HEK293 (cell line): ENCODE data around the gene COL25A1.

Experiments used
- CTCF ChIA-PET: fragments of 350-600 bp; formaldehyde crosslinking; extraction: SDS; loops from one replicate; lab custom pipeline; 2021; ENCODE audit warnings: antibody characterized with exemption; lab: Yijun Ruan, JAX
- POLR2A ChIA-PET: fragments of 300-600 bp; formaldehyde crosslinking; extraction: SDS; loops from one replicate; lab custom pipeline; 2020; ENCODE audit warnings: antibody characterized with exemption, inconsistent platforms; lab: Yijun Ruan, JAX
- H3K27ac ChIP-seq: fragments of 200-500 bp; sonication (Bioruptor generic); 2 replicates; pipeline ENCODE4 v1.5.1; 2014; ENCODE audit warnings: low read depth, low read length, control low read depth, inconsistent platforms; ENCODE audit errors: extremely low read depth
- H3K36me3 ChIP-seq, 2 experiments: fragments of 200-500 bp in 1 of 2; sonication (Bioruptor generic) in 1 of 2; 1 replicate in 1 of 2; 2 replicates in 1 of 2; pipeline ENCODE4 v1.5.1; 2014 to 2017; ENCODE audit warnings: inconsistent platforms in 2 of 2, low read length in 2 of 2; ENCODE audit not compliant: control insufficient read depth in 2 of 2, insufficient read depth in 1 of 2
- H3K4me1 ChIP-seq: fragments of 200-500 bp; sonication (Bioruptor generic); 2 replicates; pipeline ENCODE4 v1.5.1; 2014; ENCODE audit warnings: mild to moderate bottlenecking, low read length, inconsistent platforms; ENCODE audit not compliant: control insufficient read depth, insufficient read depth
- H3K4me3 ChIP-seq: 2 replicates; pipeline ENCODE4 v1.5.1; 2011; ENCODE audit warnings: low read depth, mild to moderate bottlenecking, control low read depth, low read length, moderate library complexity
- H3K9me3 ChIP-seq: fragments of 200-500 bp; sonication (Bioruptor generic); 2 replicates; pipeline ENCODE4 v1.5.1; 2014; ENCODE audit warnings: low read depth, low read length, inconsistent platforms; ENCODE audit not compliant: control insufficient read depth, insufficient read depth
- BCL11B ChIP-seq: fragments of 450-650 bp; formaldehyde crosslinking; IDR thresholded peaks from 2 replicates; pipeline ENCODE4 v1.5.1; 2016; ENCODE audit warnings: low read depth, missing biosample characterization, missing genetic modification characterization
- PBX3 ChIP-seq: sonication (generic); formaldehyde crosslinking; IDR thresholded peaks from 2 replicates; pipeline ENCODE4 v1.8.1; 2022; ENCODE audit warnings: mild to moderate bottlenecking, moderate library complexity, missing genetic modification reagents
- PRDM10 ChIP-seq: fragments of 450-650 bp; formaldehyde crosslinking; IDR thresholded peaks from 2 replicates; pipeline ENCODE4 v1.5.1; 2016; ENCODE audit warnings: missing biosample characterization, missing genetic modification characterization
- SALL2 ChIP-seq: fragments of 450-650 bp; formaldehyde crosslinking; IDR thresholded peaks from 2 replicates; pipeline ENCODE4 v1.5.0; 2017; ENCODE audit warnings: missing biosample characterization, mild to moderate bottlenecking, missing genetic modification characterization, borderline replicate concordance
- SCRT1 ChIP-seq: fragments of 450-650 bp; formaldehyde crosslinking; IDR thresholded peaks from 2 replicates; pipeline ENCODE4 v1.5.1; 2016; ENCODE audit warnings: missing biosample characterization, missing genetic modification characterization, borderline replicate concordance
- SP3 ChIP-seq: fragments of 450-650 bp; formaldehyde crosslinking; IDR thresholded peaks from 2 replicates; pipeline ENCODE4 v1.5.1; 2016; ENCODE audit warnings: missing biosample characterization, missing genetic modification characterization
- YY1 ChIP-seq: fragments of 450-650 bp; formaldehyde crosslinking; IDR thresholded peaks from 2 replicates; pipeline ENCODE4 v1.5.1; 2018; ENCODE audit warnings: missing biosample characterization, missing genetic modification characterization
- ZBTB17 ChIP-seq: fragments of 450-650 bp; formaldehyde crosslinking; IDR thresholded peaks from 2 replicates; pipeline ENCODE4 v1.5.1; 2016; ENCODE audit warnings: missing biosample characterization, missing genetic modification characterization
- ZBTB49 ChIP-seq: fragments of 450-650 bp; formaldehyde crosslinking; IDR thresholded peaks from 2 replicates; pipeline ENCODE4 v1.5.1; 2016; ENCODE audit warnings: missing biosample characterization, missing genetic modification characterization, low read depth
- ZBTB8A ChIP-seq: fragments of 450-650 bp; formaldehyde crosslinking; IDR thresholded peaks from 2 replicates; pipeline ENCODE4 v1.5.1; 2016; ENCODE audit warnings: missing biosample characterization, missing genetic modification characterization
- ZNF133 ChIP-seq: fragments of 450-650 bp; formaldehyde crosslinking; IDR thresholded peaks from 2 replicates; pipeline ENCODE4 v1.5.1; 2016; ENCODE audit warnings: missing biosample characterization, missing genetic modification characterization
- ZNF155 ChIP-seq: fragments of 450-650 bp; formaldehyde crosslinking; IDR thresholded peaks from 2 replicates; pipeline ENCODE4 v1.5.1; 2016; ENCODE audit warnings: missing biosample characterization, missing genetic modification characterization
- ZNF23 ChIP-seq: fragments of 450-650 bp; formaldehyde crosslinking; IDR thresholded peaks from 2 replicates; pipeline ENCODE4 v1.5.1; 2016; ENCODE audit warnings: missing biosample characterization, missing genetic modification characterization, borderline replicate concordance
- ZNF248 ChIP-seq: fragments of 450-650 bp; formaldehyde crosslinking; IDR thresholded peaks from 2 replicates; pipeline ENCODE4 v1.5.1; 2017; ENCODE audit warnings: missing biosample characterization, missing genetic modification characterization
- ZNF391 ChIP-seq: fragments of 450-650 bp; formaldehyde crosslinking; IDR thresholded peaks from 2 replicates; pipeline ENCODE4 v1.5.1; 2016; ENCODE audit warnings: low read depth, missing biosample characterization, missing genetic modification characterization, borderline replicate concordance
- ZNF416 ChIP-seq: fragments of 450-650 bp; formaldehyde crosslinking; IDR thresholded peaks from 2 replicates; pipeline ENCODE4 v1.5.1; 2016; ENCODE audit warnings: missing biosample characterization, missing genetic modification characterization
- ZNF423 ChIP-seq: fragments of 450-650 bp; formaldehyde crosslinking; IDR thresholded peaks from 2 replicates; pipeline ENCODE4 v1.5.1; 2016; ENCODE audit warnings: missing biosample characterization, missing genetic modification characterization
- ZNF580 ChIP-seq: fragments of 450-650 bp; formaldehyde crosslinking; IDR thresholded peaks from 2 replicates; pipeline ENCODE4 v1.5.1; 2016; ENCODE audit warnings: missing biosample characterization, missing genetic modification characterization
- ZNF610 ChIP-seq: fragments of 450-650 bp; formaldehyde crosslinking; IDR thresholded peaks from 2 replicates; pipeline ENCODE4 v1.5.1; 2016; ENCODE audit warnings: missing biosample characterization, missing genetic modification characterization, borderline replicate concordance
- ZNF645 ChIP-seq: fragments of 450-650 bp; formaldehyde crosslinking; IDR thresholded peaks from 2 replicates; pipeline ENCODE4; 2016; ENCODE audit warnings: missing biosample characterization, missing genetic modification characterization
- ZNF664 ChIP-seq: fragments of 450-650 bp; formaldehyde crosslinking; IDR thresholded peaks from 2 replicates; pipeline ENCODE4 v1.5.1; 2016; ENCODE audit warnings: missing biosample characterization, missing genetic modification characterization
- ZNF677 ChIP-seq: fragments of 450-650 bp; IDR thresholded peaks from 2 replicates; pipeline ENCODE4 v1.5.0; 2018; ENCODE audit warnings: missing biosample characterization, mild to moderate bottlenecking, missing genetic modification characterization, moderate library complexity
- ZNF701 ChIP-seq: fragments of 450-650 bp; formaldehyde crosslinking; IDR thresholded peaks from 2 replicates; pipeline ENCODE4 v1.5.1; 2016; ENCODE audit warnings: missing biosample characterization, missing genetic modification characterization
- ZNF777 ChIP-seq: fragments of 450-650 bp; formaldehyde crosslinking; IDR thresholded peaks from 2 replicates; pipeline ENCODE4 v1.5.1; 2017; ENCODE audit warnings: missing biosample characterization, missing genetic modification characterization, borderline replicate concordance
- ZNF791 ChIP-seq: fragments of 450-650 bp; formaldehyde crosslinking; IDR thresholded peaks from 2 replicates; pipeline ENCODE4 v1.5.1; 2016; ENCODE audit warnings: missing biosample characterization, missing genetic modification characterization
- ZNF830 ChIP-seq: fragments of 450-650 bp; IDR thresholded peaks from 2 replicates; pipeline ENCODE4 v1.5.0; 2018; ENCODE audit warnings: missing biosample characterization, missing genetic modification characterization, low read depth, mild to moderate bottlenecking, moderate library complexity
- ZSCAN4 ChIP-seq: fragments of 450-650 bp; formaldehyde crosslinking; IDR thresholded peaks from 2 replicates; pipeline ENCODE4 v1.5.1; 2017; ENCODE audit warnings: missing biosample characterization, missing genetic modification characterization

The COL25A1 gene

GRCh38 chr4:108795733-108796132 lies 506.7 kb downstream of the COL25A1 start:
- ChIA-PET POLR2A (no interaction called here), CTCF (no interaction called here)
- H3K4me3 ChIP-seq = no peak overlapping the region
- no peak overlapping the region for H3K27ac ChIP-seq
- no peaks in the 10 kb centered on the region for H3K9me3 ChIP-seq
- no peaks in the 10 kb centered on the region for H3K36me3 ChIP-seq
- H3K4me1 ChIP-seq = no peaks in the 10 kb centered on the region
- TF ChIP-seq ZNF664 (no peak), ZNF791 (tag by site-specific recombination) (no peak), SP3 (tag by site-specific recombination) (no peak), ZNF610 (no peak), ZNF423 (tag by site-specific recombination) (no peak), ZNF777 (tag by site-specific recombination) (no peak), ZNF645 (tag by site-specific recombination) (no peak), SALL2 (tag by site-specific recombination) (no peak), BCL11B (tag by site-specific recombination) (no peak), ZNF580 (tag by site-specific recombination) (no peak), ZBTB8A (tag by site-specific recombination) (no peak), ZNF391 (tag by site-specific recombination) (no peak), ZNF416 (no peak), ZBTB49 (no peak), ZBTB17 (tag by site-specific recombination) (no peak), PRDM10 (tag by site-specific recombination) (no peak), PBX3 (CRISPR knock-in tag) (no peak), ZNF830 (tag by site-specific recombination) (no peak)

GRCh38 chr4:108794136-108794535 lies 508.3 kb downstream of the COL25A1 start:
- CTCF ChIA-PET = no interaction called here
- POLR2A ChIA-PET = no interaction called here
- H3K4me3 ChIP-seq = no peak overlapping the region
- no peak for TF ChIP-seq ZNF677 (tag by site-specific recombination)
- TF ChIP-seq ZSCAN4 (tag by site-specific recombination) = no peak
- no peak for TF ChIP-seq ZNF23
- no peak for TF ChIP-seq ZNF133 (tag by site-specific recombination)
- no peak for TF ChIP-seq ZNF155 (tag by site-specific recombination)
- no peak for TF ChIP-seq ZNF248 (tag by site-specific recombination)
- TF ChIP-seq YY1 (tag by site-specific recombination) = no peak
- no peak for TF ChIP-seq ZNF701
- no peak for TF ChIP-seq SCRT1 (tag by site-specific recombination)

More at GRCh38 chr4:108794136-108794535, 508.3 kb downstream of the COL25A1 start:
- Histone ChIP-seq H3K4me1 (no peaks in the 10 kb centered on the region), H3K9me3 (no peaks in the 10 kb centered on the region), H3K27ac (no peak overlapping the region), H3K36me3 (no peaks in the 10 kb centered on the region)
